ENCODE results near the gene LAMA3.

- no peak for TF ChIP-seq POLR2A (IDR thresholded peaks at IDR 0.05)
- peak in 5 of 6 experiments; percentile 39 to 64 (median 61) for TF ChIP-seq CTCF (IDR thresholded peaks at IDR 0.05)
Observed at GRCh38 chr18:23812546-23813440, 123.5 kb downstream of the LAMA3 start.

Measured in Peyer's patch (tissue), 4 donors.